Fibroblast of lung (primary cell): ENCODE data around the gene DNAJB11. TPM values are rescaled to one million over a fixed set of nuclear protein-coding genes. Genes with fewer than 3 reads are reported as not detected.

ENCODE experiments used
- DNase-seq, 2 donors: peaks; one replicate each; pipeline versions ENCODE4 v3.0.0 to v3.0.0-alpha.2; 2010; ENCODE audit warnings: low read depth in 2 of 2
- H2AFZ ChIP-seq: 2 replicates; pipeline ENCODE4 v1.5.1; 2012; ENCODE audit warnings: low read length, control low read depth, inconsistent platforms
- H3K27ac ChIP-seq: 2 replicates; pipeline ENCODE4 v1.5.1; 2011; ENCODE audit warnings: low read length, control low read depth; ENCODE audit not compliant: insufficient read depth
- H3K27me3 ChIP-seq: 2 replicates; pipeline ENCODE4 v1.5.1; 2011; ENCODE audit warnings: mild to moderate bottlenecking, low read length; ENCODE audit not compliant: control insufficient read depth, insufficient read depth
- H3K36me3 ChIP-seq: 2 replicates; pipeline ENCODE4 v1.5.1; 2011; ENCODE audit warnings: low read length; ENCODE audit not compliant: control insufficient read depth, insufficient read depth
- H3K4me1 ChIP-seq: 2 replicates; pipeline ENCODE4 v1.5.1; 2011; ENCODE audit warnings: low read length; ENCODE audit not compliant: control insufficient read depth, insufficient read depth; ENCODE audit errors: extremely low read depth
- H3K4me2 ChIP-seq: 2 replicates; pipeline ENCODE4 v1.5.1; 2011; ENCODE audit warnings: low read length, control low read depth; ENCODE audit not compliant: insufficient read depth; ENCODE audit errors: extremely low read depth
- H3K4me3 ChIP-seq, 4 experiments: fragments of 200-600 bp in 1 of 4; sonication (generic) in 1 of 4; replicated peaks in 1 of 4; 2 replicates each; pipeline ENCODE4 v1.5.1; 2011 to 2016; ENCODE audit warnings: low read length in 4 of 4, low read depth in 3 of 4, mild to moderate bottlenecking in 3 of 4, control low read depth in 2 of 4, inconsistent platforms in 1 of 4, mixed read lengths in 1 of 4; ENCODE audit not compliant: insufficient read depth in 1 of 4; ENCODE audit errors: control extremely low read depth in 1 of 4
- H3K79me2 ChIP-seq: 2 replicates; pipeline ENCODE4 v1.5.1; 2012; ENCODE audit warnings: mild to moderate bottlenecking, low read length, inconsistent platforms; ENCODE audit not compliant: control insufficient read depth, insufficient read depth
- H3K9ac ChIP-seq: 2 replicates; pipeline ENCODE4 v1.5.1; 2011; ENCODE audit warnings: mild to moderate bottlenecking, low read length, control low read depth; ENCODE audit not compliant: insufficient read depth
- H3K9me3 ChIP-seq: 2 replicates; pipeline ENCODE4 v1.5.1; 2012; ENCODE audit warnings: low read depth, low read length; ENCODE audit not compliant: control insufficient read depth, insufficient read depth
- H4K20me1 ChIP-seq: 2 replicates; pipeline ENCODE4 v1.5.1; 2011; ENCODE audit warnings: low read length; ENCODE audit not compliant: control insufficient read depth, insufficient read depth; ENCODE audit errors: extremely low read depth
- CTCF ChIP-seq, 2 donors: IDR thresholded peaks in 1 of 2; conservative IDR thresholded peaks in 1 of 2; 1 replicate in 1 of 2; 2 replicates in 1 of 2; pipeline ENCODE4 v1.5.1; 2011 to 2012; ENCODE audit warnings: low read length in 2 of 2, control low read depth in 1 of 2, inconsistent platforms in 1 of 2, low read depth in 1 of 2, mild to moderate bottlenecking in 1 of 2
- EZH2 ChIP-seq: IDR thresholded peaks from 2 replicates; pipeline ENCODE4 v1.5.1; 2012; ENCODE audit warnings: low read length, control low read depth, mild to moderate bottlenecking; ENCODE audit errors: missing control alignments
- polyA plus RNA-seq, 2 donors: library from polyadenylated mRNA; depleted of rRNA in 1 of 2; stranded (reverse) in 1 of 2; unstranded in 1 of 2; fragments of >200 nt; gene quantifications; 2 replicates each; pipeline ENCODE4 v1.2.1, GENCODE V29; 2011 to 2012; ENCODE audit warnings: missing spikeins in 1 of 2
- total RNA-seq: library from RNA; depleted of rRNA; stranded (reverse); fragments of >200 nt; gene quantifications from 2 replicates; pipeline ENCODE4 v1.2.1, GENCODE V29; 2014

The DNAJB11 gene
- total and polyA plus RNA-seq, 2 donors (not counting 1 experiment from before 2014, with no cell fraction given) = 37.5 to 59.1 TPM

DNA sequence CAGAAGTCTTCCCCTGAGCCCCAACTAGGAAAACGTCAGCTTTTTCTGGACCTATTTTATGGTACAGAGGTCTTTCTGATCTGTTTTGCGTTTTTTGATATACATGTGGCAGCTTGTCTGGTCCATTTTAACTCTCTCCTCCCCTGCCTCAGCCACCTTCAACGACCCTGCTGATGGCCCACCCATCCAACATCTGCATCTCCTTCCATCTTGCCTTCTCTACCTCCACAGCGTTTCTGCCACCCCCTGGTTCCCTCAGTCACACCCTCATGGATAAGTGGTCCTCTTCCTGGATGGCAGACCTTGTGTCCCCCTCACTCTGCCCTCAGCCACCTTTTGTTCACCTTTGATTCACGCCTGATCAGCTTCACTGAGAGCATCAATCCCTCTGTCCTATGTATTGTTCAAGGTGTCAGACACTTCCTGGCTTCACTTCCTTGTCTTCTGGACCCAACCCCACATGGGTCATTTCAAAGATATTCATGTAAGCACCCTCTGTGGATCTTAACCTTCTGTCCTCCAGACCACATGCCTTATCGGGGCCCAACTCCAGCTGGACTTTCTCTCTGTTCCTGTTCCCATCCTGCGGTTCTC lies 55.8 kb downstream of the DNAJB11 start:
- Histone ChIP-seq H3K4me1 (no peaks in the 10 kb centered on the region), H3K4me3 (no peak overlapping the region), H3K9me3 (no peaks in the 10 kb centered on the region), H3K27ac (no peak overlapping the region), H2AFZ (no peak overlapping the region), H3K36me3 (no peaks in the 10 kb centered on the region), H4K20me1 (no peaks in the 10 kb centered on the region), H3K79me2 (no peaks in the 10 kb centered on the region), H3K4me2 (no peak overlapping the region), H3K27me3 (peaks cover 5% of the 10 kb centered on the region), H3K9ac (no peak overlapping the region)
- TF ChIP-seq EZH2 = no peak
- no peak for DNase-seq

- Histone ChIP-seq H3K79me2 (no peaks in the 10 kb centered on the region), H3K4me2 (no peak overlapping the region), H4K20me1 (no peaks in the 10 kb centered on the region), H3K27me3 (peaks cover 2% of the 10 kb centered on the region), H3K9ac (no peak overlapping the region), H3K4me1 (no peaks in the 10 kb centered on the region), H3K27ac (no peak overlapping the region), H3K36me3 (no peaks in the 10 kb centered on the region), H2AFZ (no peak overlapping the region), H3K4me3 (no peak overlapping the region), H3K9me3 (no peaks in the 10 kb centered on the region)
- no peak for TF ChIP-seq CTCF (conservative IDR thresholded peaks at IDR 0.05 in 1 of 2, IDR thresholded peaks at IDR 0.05 in 1 of 2; ENCODE audit: low read depth in 1 of 2, low read length in 2 of 2)
- TF ChIP-seq EZH2 = no peak
- DNase-seq = no peak
These were observed 57.4 kb downstream of the DNAJB11 start for GRCh38 chr3:186627852-186628414.

- H3K79me2 ChIP-seq = no peaks in the 10 kb centered on the region
- H3K27ac ChIP-seq = no peak overlapping the region
- H3K36me3 ChIP-seq = no peaks in the 10 kb centered on the region
- no peaks in the 10 kb centered on the region for H4K20me1 ChIP-seq
- DNase-seq = no peak
- no peak overlapping the region for H3K4me2 ChIP-seq
- H3K9ac ChIP-seq = no peak overlapping the region
- H2AFZ ChIP-seq = no peak overlapping the region
- H3K9me3 ChIP-seq = no peaks in the 10 kb centered on the region
- no peak for TF ChIP-seq EZH2
- TF ChIP-seq CTCF (conservative IDR thresholded peaks at IDR 0.05 in 1 of 2, IDR thresholded peaks at IDR 0.05 in 1 of 2; ENCODE audit: low read depth in 1 of 2, low read length in 2 of 2) = no peak
- no peaks in the 10 kb centered on the region for H3K4me1 ChIP-seq
- H3K4me3 ChIP-seq = no peak overlapping the region
- peaks cover 2% of the 10 kb centered on the region for H3K27me3 ChIP-seq
These were observed 58.2 kb downstream of the DNAJB11 start for GRCh38 chr3:186628756-186629155.
